ENCODE results near the gene CACNA1I.

The CACNA1I gene

DNA sequence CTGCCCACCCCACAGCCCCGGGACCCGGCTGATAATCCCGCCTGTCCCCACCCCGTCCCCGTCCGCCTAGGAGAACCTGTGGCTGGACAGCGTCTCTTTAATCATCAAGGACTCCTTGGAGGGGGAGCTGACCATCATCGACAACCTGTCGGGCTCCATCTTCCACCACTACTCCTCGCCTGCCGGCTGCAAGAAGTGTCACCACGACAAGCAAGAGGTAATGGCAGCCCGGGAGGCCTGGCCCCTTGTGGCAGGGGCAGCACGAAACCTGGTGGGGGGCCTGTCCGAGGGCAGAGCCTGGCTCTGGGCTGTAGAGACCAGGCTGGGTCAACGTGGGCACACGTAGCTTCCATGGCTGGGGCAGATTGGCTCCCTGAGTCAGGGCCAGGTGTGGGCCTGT, 109.1 kb downstream of the CACNA1I start:
- in situ Hi-C loops (cut with MboI; ENCODE audit: low sequenced_read_pairs, unreplicated experiment): no loop called here
- DNase-seq (ENCODE audit: low spot score): no peak
- TF ChIP-seq, protein P1, sequence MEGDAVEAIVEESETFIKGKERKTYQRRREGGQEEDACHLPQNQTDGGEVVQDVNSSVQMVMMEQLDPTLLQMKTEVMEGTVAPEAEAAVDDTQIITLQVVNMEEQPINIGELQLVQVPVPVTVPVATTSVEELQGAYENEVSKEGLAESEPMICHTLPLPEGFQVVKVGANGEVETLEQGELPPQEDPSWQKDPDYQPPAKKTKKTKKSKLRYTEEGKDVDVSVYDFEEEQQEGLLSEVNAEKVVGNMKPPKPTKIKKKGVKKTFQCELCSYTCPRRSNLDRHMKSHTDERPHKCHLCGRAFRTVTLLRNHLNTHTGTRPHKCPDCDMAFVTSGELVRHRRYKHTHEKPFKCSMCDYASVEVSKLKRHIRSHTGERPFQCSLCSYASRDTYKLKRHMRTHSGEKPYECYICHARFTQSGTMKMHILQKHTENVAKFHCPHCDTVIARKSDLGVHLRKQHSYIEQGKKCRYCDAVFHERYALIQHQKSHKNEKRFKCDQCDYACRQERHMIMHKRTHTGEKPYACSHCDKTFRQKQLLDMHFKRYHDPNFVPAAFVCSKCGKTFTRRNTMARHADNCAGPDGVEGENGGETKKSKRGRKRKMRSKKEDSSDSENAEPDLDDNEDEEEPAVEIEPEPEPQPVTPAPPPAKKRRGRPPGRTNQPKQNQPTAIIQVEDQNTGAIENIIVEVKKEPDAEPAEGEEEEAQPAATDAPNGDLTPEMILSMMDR (IDR thresholded peaks at IDR 0.05; ENCODE audit: borderline replicate concordance, control extremely low read depth, extremely low read depth, insufficient read depth, missing control alignments): no peak

DNA sequence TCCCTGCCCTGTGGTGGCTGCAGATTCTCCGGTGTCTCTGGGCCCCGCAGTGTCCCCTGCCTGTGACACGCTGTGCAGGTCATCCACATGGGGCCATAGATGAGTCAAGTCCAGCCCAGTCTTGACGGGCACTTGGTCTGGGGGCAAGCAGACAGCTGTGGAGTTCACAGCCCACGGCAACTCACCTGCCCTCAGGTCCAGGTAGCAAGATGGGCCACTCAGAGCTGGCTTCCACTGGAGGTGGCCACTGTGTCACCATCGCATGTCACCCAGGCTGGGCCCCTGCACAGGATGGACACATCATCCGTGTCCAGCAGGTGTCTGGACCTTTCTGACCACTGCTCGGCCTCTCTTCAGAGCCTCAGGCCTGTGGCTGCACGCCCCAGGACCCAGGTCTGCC, 109.9 kb downstream of the CACNA1I start:
- TF ChIP-seq, protein P1 (IDR thresholded peaks at IDR 0.05; ENCODE audit: borderline replicate concordance, control extremely low read depth, extremely low read depth, insufficient read depth, missing control alignments): no peak
- in situ Hi-C loops (cut with MboI; ENCODE audit: low sequenced_read_pairs, unreplicated experiment): no loop called here
- no peak for DNase-seq (ENCODE audit: low spot score)

DNA sequence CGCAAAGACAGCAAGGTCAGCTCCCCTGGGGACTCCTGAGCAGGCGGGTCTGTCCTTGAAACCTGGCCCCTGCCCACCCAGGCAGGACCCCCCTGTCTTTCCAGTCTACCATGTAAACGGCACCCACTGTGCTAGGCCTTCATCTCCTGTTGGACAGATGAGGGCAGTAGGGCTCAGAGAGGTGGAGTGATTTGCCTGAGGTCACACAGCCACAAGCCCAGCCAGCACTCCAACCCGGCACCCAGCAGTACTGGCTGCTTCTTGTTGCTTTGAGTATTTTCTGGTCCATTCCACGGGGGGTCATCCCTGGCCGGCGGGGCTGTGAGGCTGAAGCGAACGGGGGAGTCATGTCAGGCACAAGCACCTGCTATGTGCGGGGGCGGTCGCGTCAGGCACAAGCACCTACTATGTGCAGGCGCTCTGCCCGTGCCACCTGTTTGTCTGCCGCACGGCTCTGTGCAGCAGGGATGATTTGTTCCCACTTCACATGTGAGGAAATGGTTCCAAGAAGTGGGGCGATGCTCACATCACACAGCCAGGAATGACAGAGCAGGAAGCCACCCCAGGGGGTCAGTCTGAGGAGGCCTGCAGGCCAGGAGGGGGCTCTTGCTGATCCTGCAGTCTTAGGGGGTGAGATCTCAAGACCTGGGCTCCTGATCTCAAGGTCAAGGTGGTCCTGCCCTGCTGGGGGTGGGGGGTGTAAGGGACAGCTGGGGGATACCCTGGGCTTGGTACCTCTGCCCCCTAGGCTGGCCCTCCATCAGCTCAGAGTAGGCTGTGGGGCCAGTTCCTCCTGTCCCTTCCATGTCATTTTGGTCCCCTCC, 110.7 kb downstream of the CACNA1I start:
- TF ChIP-seq, protein P1 (IDR thresholded peaks at IDR 0.05; ENCODE audit: borderline replicate concordance, control extremely low read depth, extremely low read depth, insufficient read depth, missing control alignments): no peak
- in situ Hi-C loops (cut with MboI; ENCODE audit: low sequenced_read_pairs, unreplicated experiment): no loop called here
- DNase-seq (ENCODE audit: low spot score): no peak

DNA sequence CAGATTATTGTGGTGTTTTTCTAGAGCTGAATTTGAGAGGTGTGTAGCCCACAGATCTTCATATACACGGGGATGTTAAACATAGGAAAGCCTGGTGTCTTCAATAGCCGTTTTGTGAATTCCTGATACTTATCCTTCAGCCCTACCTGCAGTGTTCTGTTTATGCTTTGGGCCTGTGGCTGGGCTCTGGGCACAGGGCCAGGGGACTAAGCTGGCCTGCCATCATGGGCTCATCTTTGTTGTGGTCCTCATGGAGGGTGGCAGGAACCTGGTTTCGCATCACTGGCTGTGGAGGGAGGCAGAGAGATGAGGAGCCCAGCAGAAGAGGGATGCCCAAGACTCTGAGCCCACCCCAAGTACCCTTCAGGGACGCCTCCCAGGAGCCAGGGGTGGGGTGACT, 112.4 kb downstream of the CACNA1I start:
- DNase-seq (ENCODE audit: low spot score): no peak
- TF ChIP-seq, protein P1 (IDR thresholded peaks at IDR 0.05; ENCODE audit: borderline replicate concordance, control extremely low read depth, extremely low read depth, insufficient read depth, missing control alignments): no peak
- in situ Hi-C loops (cut with MboI; ENCODE audit: low sequenced_read_pairs, unreplicated experiment): no loop called here

DNA sequence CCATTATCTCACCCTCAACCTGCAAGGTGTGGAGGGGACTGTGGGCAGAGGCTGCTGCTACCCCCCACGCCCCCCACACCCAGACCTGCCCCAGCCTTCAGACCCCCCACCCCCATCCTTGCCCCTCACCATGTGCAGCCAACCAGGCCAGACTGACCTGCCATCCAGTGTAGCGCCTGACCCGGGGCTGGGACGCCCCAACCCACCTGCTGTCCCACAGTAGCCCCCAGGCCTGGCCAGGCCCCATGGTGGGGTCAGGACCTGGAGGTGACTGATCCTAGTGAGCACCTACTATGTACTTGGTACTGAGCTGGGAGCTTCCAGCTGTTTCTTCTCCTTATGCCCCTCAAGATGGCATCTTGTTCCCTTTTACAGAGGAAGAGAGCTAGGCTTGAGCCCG, 113.1 kb downstream of the CACNA1I start:
- no peak for DNase-seq (ENCODE audit: low spot score)
- TF ChIP-seq, protein P1 (IDR thresholded peaks at IDR 0.05; ENCODE audit: borderline replicate concordance, control extremely low read depth, extremely low read depth, insufficient read depth, missing control alignments): no peak
- in situ Hi-C loops (cut with MboI; ENCODE audit: low sequenced_read_pairs, unreplicated experiment): no loop called here

DNA sequence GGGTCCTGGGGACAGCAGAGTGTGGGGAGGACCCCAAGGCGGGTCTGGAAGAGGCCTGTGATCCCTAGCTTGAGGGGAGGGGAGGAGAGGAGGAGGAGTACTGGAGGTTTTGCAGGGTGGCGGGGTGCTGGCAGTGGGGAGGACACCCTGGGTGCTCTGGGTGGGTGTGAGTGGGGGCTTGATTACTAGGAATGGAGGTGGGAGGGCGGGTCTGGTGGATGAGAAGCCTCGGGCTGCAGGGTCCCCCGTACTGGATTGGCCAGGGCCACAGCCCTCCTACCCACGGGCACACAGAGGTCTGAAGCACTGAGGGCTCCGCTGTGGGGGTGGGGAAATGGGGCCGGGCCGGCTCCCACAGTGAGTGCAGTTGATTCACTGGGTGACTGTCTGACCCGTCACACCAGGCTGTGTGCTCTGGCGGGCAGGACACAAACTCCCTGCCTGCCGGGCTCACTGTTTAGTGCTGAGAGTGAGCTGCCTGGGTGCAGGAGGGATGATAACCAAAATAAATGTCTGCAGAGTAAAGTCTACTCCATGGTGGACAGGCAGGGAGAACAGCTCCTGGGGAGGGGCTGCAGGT, 114.2 kb downstream of the CACNA1I start:
- DNase-seq (ENCODE audit: low spot score): no peak
- in situ Hi-C loops (cut with MboI; ENCODE audit: low sequenced_read_pairs, unreplicated experiment): no loop called here
- TF ChIP-seq, protein P1 (IDR thresholded peaks at IDR 0.05; ENCODE audit: borderline replicate concordance, control extremely low read depth, extremely low read depth, insufficient read depth, missing control alignments): no peak
